DOHH2 (cell line): ENCODE data around the gene ADH1B.

ENCODE experiments used
- CTCF ChIP-seq: fragments of 200-600 bp; sonication (generic); IDR thresholded peaks from one replicate; pipeline ENCODE4 v1.5.1; 2014; ENCODE audit warnings: antibody characterized with exemption, mild to moderate bottlenecking, low read depth, low read length; ENCODE audit not compliant: poor library complexity, severe bottlenecking
- EZH2phosphoT487 ChIP-seq: fragments of 200-600 bp; sonication (generic); IDR thresholded peaks from 2 replicates; pipeline ENCODE4 v1.6.1; 2017; ENCODE audit warnings: borderline replicate concordance, mild to moderate bottlenecking, antibody characterized with exemption, low read length, moderate library complexity, mixed read lengths

- TF ChIP-seq CTCF (no peak), EZH2phosphoT487 (no peak)
Observed at GRCh38 chr4:99301376-99302164, 19.6 kb downstream of the ADH1B start.
